ENCODE data around the gene ITGA2B. TPM values are rescaled to one million over a fixed set of nuclear protein-coding genes. Genes with fewer than 3 reads are reported as not detected.

ITGA2B gene
- total and polyA plus RNA-seq, 2 of the 13 experiments (the other 11 are each of a cell fraction or from before 2014, with no cell fraction given), result 0.38 to 1.1 TPM

DNA sequence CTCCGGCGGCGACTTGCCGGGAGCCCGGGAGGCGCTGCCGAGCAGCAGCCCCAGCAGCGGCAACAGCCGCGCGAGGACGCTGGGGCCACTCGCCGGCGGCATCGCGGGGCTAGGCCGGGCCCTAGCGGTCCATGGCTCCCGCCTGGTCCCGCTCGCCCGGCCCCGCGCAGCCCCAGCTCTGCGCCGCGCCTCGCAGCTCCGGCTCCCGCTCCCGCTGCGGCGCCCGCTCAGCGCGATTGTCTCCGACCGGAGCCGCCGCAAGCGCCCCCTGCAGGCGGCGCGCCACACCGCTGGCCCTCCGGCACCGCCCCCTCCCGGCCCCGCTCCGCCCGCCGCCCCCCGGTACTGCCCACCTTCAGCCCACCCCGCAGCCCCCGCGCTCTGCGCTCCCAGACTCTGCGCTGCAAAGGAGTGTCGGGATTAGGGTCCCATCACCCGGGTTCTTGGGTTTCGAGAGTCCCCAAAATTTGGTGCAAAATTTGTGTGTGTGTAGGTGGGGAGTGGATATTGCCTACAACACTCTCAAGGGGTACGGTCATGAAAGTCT, 25.8 kb downstream of the ITGA2B start, which contains the start of gene FAM171A2 (continued):
- TF ChIP-seq, protein P1, sequence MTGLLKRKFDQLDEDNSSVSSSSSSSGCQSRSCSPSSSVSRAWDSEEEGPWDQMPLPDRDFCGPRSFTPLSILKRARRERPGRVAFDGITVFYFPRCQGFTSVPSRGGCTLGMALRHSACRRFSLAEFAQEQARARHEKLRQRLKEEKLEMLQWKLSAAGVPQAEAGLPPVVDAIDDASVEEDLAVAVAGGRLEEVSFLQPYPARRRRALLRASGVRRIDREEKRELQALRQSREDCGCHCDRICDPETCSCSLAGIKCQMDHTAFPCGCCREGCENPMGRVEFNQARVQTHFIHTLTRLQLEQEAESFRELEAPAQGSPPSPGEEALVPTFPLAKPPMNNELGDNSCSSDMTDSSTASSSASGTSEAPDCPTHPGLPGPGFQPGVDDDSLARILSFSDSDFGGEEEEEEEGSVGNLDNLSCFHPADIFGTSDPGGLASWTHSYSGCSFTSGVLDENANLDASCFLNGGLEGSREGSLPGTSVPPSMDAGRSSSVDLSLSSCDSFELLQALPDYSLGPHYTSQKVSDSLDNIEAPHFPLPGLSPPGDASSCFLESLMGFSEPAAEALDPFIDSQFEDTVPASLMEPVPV (CRISPR knock-in tag; IDR thresholded peaks at IDR 0.05), result no peak
- TF ChIP-seq, protein P2, sequence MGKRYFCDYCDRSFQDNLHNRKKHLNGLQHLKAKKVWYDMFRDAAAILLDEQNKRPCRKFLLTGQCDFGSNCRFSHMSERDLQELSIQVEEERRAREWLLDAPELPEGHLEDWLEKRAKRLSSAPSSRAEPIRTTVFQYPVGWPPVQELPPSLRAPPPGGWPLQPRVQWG (CRISPR knock-in tag; IDR thresholded peaks at IDR 0.05; ENCODE audit: borderline replicate concordance, low read depth), result no peak
- TF ChIP-seq ZNF274 (CRISPR knock-in tag; IDR thresholded peaks at IDR 0.05) (no peak; the same call in 1 of the 2 replicates), ZNF510 (CRISPR knock-in tag; IDR thresholded peaks at IDR 0.05; ENCODE audit: low read depth) (no peak), RFX5 (IDR thresholded peaks at IDR 0.05; ENCODE audit: low read depth, low read length) (no peak), CHD2 (IDR thresholded peaks at IDR 0.05; ENCODE audit: low read depth, low read length) (no peak), ISL2 (CRISPR knock-in tag; IDR thresholded peaks at IDR 0.05) (no peak), SSRP1 (CRISPR knock-in tag; IDR thresholded peaks at IDR 0.05) (no peak), ZNF563 (CRISPR knock-in tag; IDR thresholded peaks at IDR 0.05) (peak; percentile 73; the same call in 1 of the 2 replicates), ZNF644 (CRISPR knock-in tag; IDR thresholded peaks at IDR 0.05; ENCODE audit: low read depth) (no peak), ZNF737 (CRISPR knock-in tag; IDR thresholded peaks at IDR 0.05; ENCODE audit: borderline replicate concordance) (no peak), SRF (IDR thresholded peaks at IDR 0.05; ENCODE audit: low read depth, low read length) (no peak), ZNF260 (CRISPR knock-in tag; IDR thresholded peaks at IDR 0.05; ENCODE audit: borderline replicate concordance, low read depth) (no peak), RNF2 (conservative IDR thresholded peaks at IDR 0.05; ENCODE audit: low read depth) (0 out of 2 replicates have a peak, but pooled peaks have one; percentile 54), ZNF589 (CRISPR knock-in tag; conservative IDR thresholded peaks at IDR 0.05) (no peak), AHR (CRISPR knock-in tag; IDR thresholded peaks at IDR 0.05) (no peak), ZNF382 (CRISPR knock-in tag; IDR thresholded peaks at IDR 0.05; ENCODE audit: borderline replicate concordance) (no peak), ZNF572 (CRISPR knock-in tag; IDR thresholded peaks at IDR 0.05) (no peak), ZFY (CRISPR knock-in tag; IDR thresholded peaks at IDR 0.05) (peak; percentile 67), POLR2G (IDR thresholded peaks at IDR 0.05; ENCODE audit: low read depth, low read length) (no peak), ZNF296 (CRISPR knock-in tag; conservative IDR thresholded peaks at IDR 0.05) (no peak), NPAS2 (CRISPR knock-in tag; IDR thresholded peaks at IDR 0.05; ENCODE audit: borderline replicate concordance) (no peak), ZBTB38 (CRISPR knock-in tag; IDR thresholded peaks at IDR 0.05) (no peak), CENPX (CRISPR knock-in tag; IDR thresholded peaks at IDR 0.05) (no peak), LCORL (IDR thresholded peaks at IDR 0.05) (no peak), LCORL (CRISPR knock-in tag; IDR thresholded peaks at IDR 0.05) (no peak), ZNF674 (CRISPR knock-in tag; IDR thresholded peaks at IDR 0.05; ENCODE audit: low read depth) (no peak)
- TF ChIP-seq, protein P3, sequence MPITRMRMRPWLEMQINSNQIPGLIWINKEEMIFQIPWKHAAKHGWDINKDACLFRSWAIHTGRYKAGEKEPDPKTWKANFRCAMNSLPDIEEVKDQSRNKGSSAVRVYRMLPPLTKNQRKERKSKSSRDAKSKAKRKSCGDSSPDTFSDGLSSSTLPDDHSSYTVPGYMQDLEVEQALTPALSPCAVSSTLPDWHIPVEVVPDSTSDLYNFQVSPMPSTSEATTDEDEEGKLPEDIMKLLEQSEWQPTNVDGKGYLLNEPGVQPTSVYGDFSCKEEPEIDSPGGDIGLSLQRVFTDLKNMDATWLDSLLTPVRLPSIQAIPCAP (CRISPR knock-in tag; IDR thresholded peaks at IDR 0.05; ENCODE audit: low read depth), result no peak
- TF ChIP-seq, protein P4, sequence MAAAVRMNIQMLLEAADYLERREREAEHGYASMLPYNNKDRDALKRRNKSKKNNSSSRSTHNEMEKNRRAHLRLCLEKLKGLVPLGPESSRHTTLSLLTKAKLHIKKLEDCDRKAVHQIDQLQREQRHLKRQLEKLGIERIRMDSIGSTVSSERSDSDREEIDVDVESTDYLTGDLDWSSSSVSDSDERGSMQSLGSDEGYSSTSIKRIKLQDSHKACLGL (CRISPR knock-in tag; IDR thresholded peaks at IDR 0.05), result no peak
- TF ChIP-seq, protein P5, sequence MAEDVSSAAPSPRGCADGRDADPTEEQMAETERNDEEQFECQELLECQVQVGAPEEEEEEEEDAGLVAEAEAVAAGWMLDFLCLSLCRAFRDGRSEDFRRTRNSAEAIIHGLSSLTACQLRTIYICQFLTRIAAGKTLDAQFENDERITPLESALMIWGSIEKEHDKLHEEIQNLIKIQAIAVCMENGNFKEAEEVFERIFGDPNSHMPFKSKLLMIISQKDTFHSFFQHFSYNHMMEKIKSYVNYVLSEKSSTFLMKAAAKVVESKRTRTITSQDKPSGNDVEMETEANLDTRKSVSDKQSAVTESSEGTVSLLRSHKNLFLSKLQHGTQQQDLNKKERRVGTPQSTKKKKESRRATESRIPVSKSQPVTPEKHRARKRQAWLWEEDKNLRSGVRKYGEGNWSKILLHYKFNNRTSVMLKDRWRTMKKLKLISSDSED (CRISPR knock-in tag; IDR thresholded peaks at IDR 0.05), result no peak
